ENCODE measurements around the gene LRFN3. TPM values are rescaled to one million over a fixed set of nuclear protein-coding genes. Genes with fewer than 3 reads are reported as not detected.

Gene LRFN3
- total RNA-seq, 1 donor from 2014 or later: 11.6 TPM

GRCh38 chr19:35936738-35937268 is 629 bp downstream of the LRFN3 start:
- intact Hi-C loops (cut with micrococcal nuclease): loop anchor here (1.0 kb wide), 1 partner anchor 58 kb away; no protein-coding TSS in a partner anchor
- Mint-ChIP-seq H3K27ac (no peak overlapping the region), H3K4me3 (peak overlapping the region; percentile 81), H3K9me3 (no peaks in the 10 kb centered on the region), H3K4me1 (ENCODE audit: low read depth) (peaks cover 28% of the 10 kb centered on the region), H3K27me3 (ENCODE audit: insufficient read depth) (no peaks in the 10 kb centered on the region), H3K36me3 (ENCODE audit: low read depth) (peaks cover 5% of the 10 kb centered on the region)
- DNase-seq (ENCODE audit: low spot score): no peak

GRCh38 chr19:35937345-35938281 is 1.4 kb downstream of the LRFN3 start:
- H3K9me3 Mint-ChIP-seq: no peaks in the 10 kb centered on the region
- no peak for DNase-seq (ENCODE audit: low spot score)
- H3K36me3 Mint-ChIP-seq (ENCODE audit: low read depth): peaks cover 5% of the 10 kb centered on the region
- peaks cover 23% of the 10 kb centered on the region for H3K4me1 Mint-ChIP-seq (ENCODE audit: low read depth)
- H3K27ac Mint-ChIP-seq: peak overlapping the region; percentile 11
- intact Hi-C loops (cut with micrococcal nuclease): no loop called here
- no peaks in the 10 kb centered on the region for H3K27me3 Mint-ChIP-seq (ENCODE audit: insufficient read depth)
- peak overlapping the region; percentile 81 for H3K4me3 Mint-ChIP-seq

GRCh38 chr19:35938282-35939224 is 2.4 kb downstream of the LRFN3 start:
- peaks cover 8% of the 10 kb centered on the region for H3K36me3 Mint-ChIP-seq (ENCODE audit: low read depth)
- no peak overlapping the region for H3K27ac Mint-ChIP-seq
- H3K27me3 Mint-ChIP-seq (ENCODE audit: insufficient read depth): no peaks in the 10 kb centered on the region
- H3K4me3 Mint-ChIP-seq: peak overlapping the region; percentile 81
- no peak for DNase-seq (ENCODE audit: low spot score)
- H3K4me1 Mint-ChIP-seq (ENCODE audit: low read depth): peaks cover 29% of the 10 kb centered on the region
- intact Hi-C loops (cut with micrococcal nuclease): no loop called here
- H3K9me3 Mint-ChIP-seq: no peaks in the 10 kb centered on the region

- intact Hi-C loops (cut with micrococcal nuclease): no loop called here
These were observed 3.3 kb downstream of the LRFN3 start for GRCh38 chr19:35939307-35940077.

GRCh38 chr19:35940078-35940775 is 4.1 kb downstream of the LRFN3 start:
- Mint-ChIP-seq H3K36me3 (ENCODE audit: low read depth) (peaks cover 8% of the 10 kb centered on the region), H3K4me3 (no peak overlapping the region), H3K4me1 (ENCODE audit: low read depth) (peaks cover 29% of the 10 kb centered on the region), H3K27ac (no peak overlapping the region), H3K27me3 (ENCODE audit: insufficient read depth) (no peaks in the 10 kb centered on the region), H3K9me3 (no peaks in the 10 kb centered on the region)
- no peak for DNase-seq (ENCODE audit: low spot score)
- intact Hi-C loops (cut with micrococcal nuclease): no loop called here

More at GRCh38 chr19:35939307-35940077, 3.3 kb downstream of the LRFN3 start:
- H3K4me1 Mint-ChIP-seq (ENCODE audit: low read depth): peaks cover 29% of the 10 kb centered on the region
- H3K4me3 Mint-ChIP-seq: no peak overlapping the region
- no peak for DNase-seq (ENCODE audit: low spot score)
- H3K27me3 Mint-ChIP-seq (ENCODE audit: insufficient read depth): no peaks in the 10 kb centered on the region
- peaks cover 8% of the 10 kb centered on the region for H3K36me3 Mint-ChIP-seq (ENCODE audit: low read depth)
- no peaks in the 10 kb centered on the region for H3K9me3 Mint-ChIP-seq
- no peak overlapping the region for H3K27ac Mint-ChIP-seq

GRCh38 chr19:35940839-35941238 is 4.7 kb downstream of the LRFN3 start:
- H3K27ac Mint-ChIP-seq: peak overlapping the region; percentile 3
- H3K36me3 Mint-ChIP-seq (ENCODE audit: low read depth): peaks cover 8% of the 10 kb centered on the region
- intact Hi-C loops (cut with micrococcal nuclease): no loop called here
- H3K4me1 Mint-ChIP-seq (ENCODE audit: low read depth): peaks cover 27% of the 10 kb centered on the region
- no peaks in the 10 kb centered on the region for H3K27me3 Mint-ChIP-seq (ENCODE audit: insufficient read depth)
- no peak for DNase-seq (ENCODE audit: low spot score)
- no peaks in the 10 kb centered on the region for H3K9me3 Mint-ChIP-seq
- no peak overlapping the region for H3K4me3 Mint-ChIP-seq

GRCh38 chr19:35942235-35942634 is 6.1 kb downstream of the LRFN3 start:
- no peak for DNase-seq (ENCODE audit: low spot score)
- Mint-ChIP-seq H3K36me3 (ENCODE audit: low read depth) (peaks cover 8% of the 10 kb centered on the region), H3K4me1 (ENCODE audit: low read depth) (peaks cover 25% of the 10 kb centered on the region), H3K4me3 (no peak overlapping the region), H3K27ac (no peak overlapping the region), H3K9me3 (no peaks in the 10 kb centered on the region), H3K27me3 (ENCODE audit: insufficient read depth) (no peaks in the 10 kb centered on the region)
- intact Hi-C loops (cut with micrococcal nuclease): no loop called here

- DNase-seq (ENCODE audit: low spot score): no peak
- H3K27me3 Mint-ChIP-seq (ENCODE audit: insufficient read depth): peaks cover 2% of the 10 kb centered on the region
- H3K4me3 Mint-ChIP-seq: no peak overlapping the region
- peaks cover 14% of the 10 kb centered on the region for H3K4me1 Mint-ChIP-seq (ENCODE audit: low read depth)
- H3K27ac Mint-ChIP-seq: peak overlapping the region; percentile 10
- no peaks in the 10 kb centered on the region for H3K9me3 Mint-ChIP-seq
- intact Hi-C loops (cut with micrococcal nuclease): no loop called here
- H3K36me3 Mint-ChIP-seq (ENCODE audit: low read depth): peaks cover 8% of the 10 kb centered on the region
These were observed 7.4 kb downstream of the LRFN3 start for GRCh38 chr19:35943321-35944301.

GRCh38 chr19:35944556-35944955 is 8.4 kb downstream of the LRFN3 start:
- H3K9me3 Mint-ChIP-seq: no peaks in the 10 kb centered on the region
- H3K27ac Mint-ChIP-seq: no peak overlapping the region
- H3K27me3 Mint-ChIP-seq (ENCODE audit: insufficient read depth): peaks cover 2% of the 10 kb centered on the region
- H3K4me1 Mint-ChIP-seq (ENCODE audit: low read depth): peaks cover 10% of the 10 kb centered on the region
- intact Hi-C loops (cut with micrococcal nuclease): no loop called here
- H3K4me3 Mint-ChIP-seq: no peak overlapping the region
- H3K36me3 Mint-ChIP-seq (ENCODE audit: low read depth): peaks cover 8% of the 10 kb centered on the region
- no peak for DNase-seq (ENCODE audit: low spot score)

GRCh38 chr19:35945121-35945790 is 9.1 kb downstream of the LRFN3 start:
- intact Hi-C loops (cut with micrococcal nuclease): no loop called here
- Mint-ChIP-seq H3K36me3 (ENCODE audit: low read depth) (peaks cover 8% of the 10 kb centered on the region), H3K27ac (no peak overlapping the region), H3K4me1 (ENCODE audit: low read depth) (peaks cover 16% of the 10 kb centered on the region), H3K27me3 (ENCODE audit: insufficient read depth) (peaks cover 2% of the 10 kb centered on the region), H3K9me3 (no peaks in the 10 kb centered on the region), H3K4me3 (no peak overlapping the region)
- DNase-seq (ENCODE audit: low spot score): no peak
